DND-41 (cell line): ENCODE results near the gene NBPF15.
"Not testable (repeated sequence)": the region's sequence is repeated elsewhere in the genome, so short reads cannot be mapped to it uniquely, and the experiment has no call there.

ENCODE experiments used
- ATAC-seq: fragments of 200-7000 bp; cut with Tn5 transposase; 3 replicates; pipeline ENCODE4 v1.9.1; 2021; ENCODE audit warnings: low read depth; ENCODE audit not compliant: insufficient read depth
- DNase-seq: peaks from one replicate; pipeline ENCODE4 v3.0.0-alpha.2; 2020
- H2AFZ ChIP-seq: 2 replicates; pipeline ENCODE4 v1.6.0; 2012; ENCODE audit warnings: low read depth, low read length
- H3K27ac ChIP-seq: 2 replicates; pipeline ENCODE4 v1.5.1; 2012; ENCODE audit warnings: low read length, inconsistent platforms
- H3K27me3 ChIP-seq: fragments of 200-600 bp; sonication (generic); 2 replicates; pipeline ENCODE4 v1.6.0; 2012; ENCODE audit warnings: low read length, mild to moderate bottlenecking, inconsistent platforms; ENCODE audit not compliant: insufficient read depth, poor library complexity
- H3K36me3 ChIP-seq: 2 replicates; pipeline ENCODE4 v1.5.1; 2012; ENCODE audit warnings: low read length, inconsistent platforms; ENCODE audit not compliant: insufficient read depth
- H3K4me1 ChIP-seq: 2 replicates; pipeline ENCODE4 v1.5.1; 2012; ENCODE audit warnings: mild to moderate bottlenecking, low read length; ENCODE audit not compliant: insufficient read depth
- H3K4me2 ChIP-seq: 2 replicates; pipeline ENCODE4 v1.6.0; 2012; ENCODE audit warnings: mild to moderate bottlenecking, moderate library complexity, low read length, inconsistent platforms; ENCODE audit not compliant: insufficient read depth
- H3K4me3 ChIP-seq, 2 experiments: fragments of 200-600 bp in 1 of 2; shearing (Covaris generic) in 1 of 2; 2 replicates each; pipeline ENCODE4 v1.5.1; 2012 to 2016; ENCODE audit warnings: inconsistent platforms in 2 of 2, low read length in 2 of 2, mild to moderate bottlenecking in 2 of 2, low read depth in 1 of 2, moderate library complexity in 1 of 2
- H3K79me2 ChIP-seq: 2 replicates; pipeline ENCODE4 v1.6.0; 2012; ENCODE audit warnings: low read length, inconsistent platforms; ENCODE audit not compliant: insufficient read depth
- H3K9ac ChIP-seq: 2 replicates; pipeline ENCODE4 v1.6.0; 2012; ENCODE audit warnings: low read depth, mild to moderate bottlenecking, inconsistent platforms, low read length, moderate library complexity
- H3K9me3 ChIP-seq: 2 replicates; pipeline ENCODE4 v1.5.1; 2012; ENCODE audit warnings: low read length, moderate library complexity, mild to moderate bottlenecking, inconsistent platforms; ENCODE audit not compliant: insufficient read depth, severe bottlenecking
- H4K20me1 ChIP-seq: 2 replicates; pipeline ENCODE4 v1.6.0; 2012; ENCODE audit warnings: low read length; ENCODE audit not compliant: insufficient read depth

The NBPF15 gene

GRCh38 chr1:144412491-144413403, 48.7 kb downstream of the NBPF15 start:
- not testable (repeated sequence) for H4K20me1 ChIP-seq, H2AFZ ChIP-seq, H3K79me2 ChIP-seq, H3K27ac ChIP-seq, H3K4me2 ChIP-seq, H3K9ac ChIP-seq, H3K4me1 ChIP-seq, DNase-seq, H3K36me3 ChIP-seq, H3K9me3 ChIP-seq, H3K4me3 ChIP-seq, H3K27me3 ChIP-seq
- ATAC-seq: peak; percentile 77

- H3K9ac ChIP-seq, ATAC-seq: not testable (repeated sequence)
Measured at GRCh38 chr1:144412068-144412471, 49.4 kb downstream of the NBPF15 start.

GRCh38 chr1:144402807-144403206, 58.7 kb downstream of the NBPF15 start:
- not testable (repeated sequence) for H3K27me3 ChIP-seq, H4K20me1 ChIP-seq, ATAC-seq, H3K4me1 ChIP-seq, H3K4me3 ChIP-seq, H3K27ac ChIP-seq, DNase-seq, H3K9me3 ChIP-seq, H3K36me3 ChIP-seq, H3K79me2 ChIP-seq, H3K4me2 ChIP-seq, H2AFZ ChIP-seq, H3K9ac ChIP-seq

More at GRCh38 chr1:144412068-144412471, 49.4 kb downstream of the NBPF15 start:
- H3K9me3 ChIP-seq, H3K36me3 ChIP-seq, H3K27me3 ChIP-seq, H4K20me1 ChIP-seq, DNase-seq, H3K4me1 ChIP-seq, H2AFZ ChIP-seq, H3K4me2 ChIP-seq, H3K79me2 ChIP-seq, H3K4me3 ChIP-seq, H3K27ac ChIP-seq: not testable (repeated sequence)

GRCh38 chr1:144371651-144372050, 89.8 kb downstream of the NBPF15 start:
- not testable (repeated sequence) for H3K9me3 ChIP-seq, H3K4me3 ChIP-seq, DNase-seq, H2AFZ ChIP-seq, H3K27me3 ChIP-seq, H3K9ac ChIP-seq, H3K4me2 ChIP-seq, H3K79me2 ChIP-seq, ATAC-seq, H4K20me1 ChIP-seq, H3K27ac ChIP-seq, H3K4me1 ChIP-seq, H3K36me3 ChIP-seq
